ENCODE measurements around the gene SLIT2.
A peak's percentile ranks its signal among the peaks of the same experiment; 100 is the strongest.

Gene SLIT2, protein sequence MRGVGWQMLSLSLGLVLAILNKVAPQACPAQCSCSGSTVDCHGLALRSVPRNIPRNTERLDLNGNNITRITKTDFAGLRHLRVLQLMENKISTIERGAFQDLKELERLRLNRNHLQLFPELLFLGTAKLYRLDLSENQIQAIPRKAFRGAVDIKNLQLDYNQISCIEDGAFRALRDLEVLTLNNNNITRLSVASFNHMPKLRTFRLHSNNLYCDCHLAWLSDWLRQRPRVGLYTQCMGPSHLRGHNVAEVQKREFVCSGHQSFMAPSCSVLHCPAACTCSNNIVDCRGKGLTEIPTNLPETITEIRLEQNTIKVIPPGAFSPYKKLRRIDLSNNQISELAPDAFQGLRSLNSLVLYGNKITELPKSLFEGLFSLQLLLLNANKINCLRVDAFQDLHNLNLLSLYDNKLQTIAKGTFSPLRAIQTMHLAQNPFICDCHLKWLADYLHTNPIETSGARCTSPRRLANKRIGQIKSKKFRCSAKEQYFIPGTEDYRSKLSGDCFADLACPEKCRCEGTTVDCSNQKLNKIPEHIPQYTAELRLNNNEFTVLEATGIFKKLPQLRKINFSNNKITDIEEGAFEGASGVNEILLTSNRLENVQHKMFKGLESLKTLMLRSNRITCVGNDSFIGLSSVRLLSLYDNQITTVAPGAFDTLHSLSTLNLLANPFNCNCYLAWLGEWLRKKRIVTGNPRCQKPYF (N-terminal part only)

DNA sequence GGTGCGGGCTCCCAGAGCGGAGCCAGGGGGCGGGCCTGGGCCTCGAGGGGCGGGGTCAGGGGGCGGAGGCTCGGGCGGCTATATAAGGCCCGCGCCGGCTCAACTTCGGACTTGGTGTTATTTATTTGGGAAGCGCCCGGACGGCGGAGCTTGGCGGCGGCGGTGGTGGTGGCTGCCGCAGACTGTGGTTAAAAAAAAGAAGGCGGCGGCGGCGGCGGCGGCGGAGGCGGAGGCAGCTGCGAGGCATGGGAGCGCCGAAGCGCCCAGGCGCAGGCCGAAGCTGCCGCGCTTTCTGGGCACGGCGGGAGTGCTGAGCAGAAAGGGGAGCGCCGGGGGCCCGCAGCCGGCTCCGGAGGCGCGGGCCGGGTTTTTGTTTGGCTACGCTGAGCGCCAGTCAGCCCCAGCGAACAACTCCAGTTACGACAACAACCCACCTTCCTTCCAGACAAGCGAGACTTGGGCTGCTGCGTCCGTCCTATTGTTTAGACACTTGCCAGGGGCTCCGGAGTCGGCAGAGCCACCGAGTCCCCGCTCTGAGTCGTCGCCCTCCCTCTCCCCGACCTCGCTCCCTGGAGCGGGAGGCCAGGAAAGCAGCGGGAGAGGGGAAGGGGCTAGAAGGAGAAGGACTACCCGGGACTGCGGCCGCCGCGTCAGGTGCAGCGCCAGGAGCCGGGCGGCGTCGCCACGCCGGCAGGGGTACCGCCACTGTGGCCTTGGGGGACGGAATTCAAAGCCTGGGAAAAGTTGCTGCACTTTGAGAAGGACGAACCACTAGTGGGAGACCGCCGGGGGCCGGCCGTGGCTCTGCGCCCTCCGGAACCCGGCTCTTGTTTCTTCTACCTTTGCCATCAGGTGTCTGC is at the start of gene SLIT2:
TSS of gene SLIT2 (plus strand) at position 110 of the 860 bp plus-strand sequence. CDS start 1,911 bp downstream, outside the sequence.
- DNase-seq: peak in 1 of 2 donors; percentile 3

DNA sequence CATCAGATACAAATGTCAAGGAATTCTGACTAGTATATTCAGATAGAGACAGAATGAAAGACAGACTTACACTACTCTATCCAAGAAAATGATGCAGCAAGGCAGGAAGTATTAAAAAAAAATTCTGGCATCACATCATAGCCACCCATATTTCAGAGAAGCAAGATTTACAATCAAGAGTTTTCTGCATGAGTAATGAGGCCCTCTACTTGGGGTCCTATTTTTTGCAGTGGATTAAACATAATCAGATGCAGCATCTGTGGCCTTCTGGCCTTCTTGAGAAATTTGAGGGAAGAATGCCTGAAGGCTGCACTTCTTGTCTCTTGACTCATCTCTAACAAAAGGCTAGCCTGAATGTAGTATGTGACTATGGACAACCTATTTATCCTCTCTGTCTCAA is 48.2 kb upstream of the SLIT2 start:
- no peak for DNase-seq

DNA sequence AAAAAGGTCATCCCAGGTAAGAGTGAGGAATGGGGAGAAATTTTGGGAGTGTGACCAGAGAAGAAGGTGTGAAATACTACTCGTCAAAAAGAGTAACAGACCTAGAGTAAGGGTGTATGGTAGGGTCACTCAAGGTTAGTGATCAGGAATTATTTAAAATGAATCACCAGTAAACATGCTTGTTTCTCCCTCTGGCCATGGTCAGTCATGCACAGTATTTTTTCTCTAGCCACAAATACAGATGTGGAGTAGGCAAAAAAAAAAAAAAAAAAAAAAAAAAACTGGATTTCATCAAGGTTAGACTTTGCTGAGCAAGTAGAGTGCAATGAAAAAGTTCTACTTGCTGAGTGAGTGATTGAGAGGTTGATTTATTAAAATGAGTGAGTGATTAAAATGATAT is 34.2 kb upstream of the SLIT2 start:
- no peak for DNase-seq

DNA sequence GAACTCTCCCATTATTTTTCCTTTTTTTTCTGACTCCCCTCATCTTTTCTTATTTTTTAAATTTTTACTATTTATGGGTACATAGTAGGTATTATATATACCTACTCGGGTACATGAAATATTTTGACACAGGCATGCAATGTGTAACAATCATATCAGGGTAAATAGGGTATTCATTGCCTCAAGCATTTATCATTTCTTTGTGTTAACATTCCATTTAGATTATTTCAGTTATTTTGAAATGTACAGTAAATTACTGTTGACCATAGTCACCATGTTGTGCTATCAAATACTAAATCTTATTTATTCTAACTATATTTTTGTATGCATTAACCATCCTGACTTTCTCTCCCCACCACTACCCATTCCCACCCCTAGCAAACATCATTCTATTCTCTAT is 33.8 kb upstream of the SLIT2 start:
- DNase-seq: no peak

DNA sequence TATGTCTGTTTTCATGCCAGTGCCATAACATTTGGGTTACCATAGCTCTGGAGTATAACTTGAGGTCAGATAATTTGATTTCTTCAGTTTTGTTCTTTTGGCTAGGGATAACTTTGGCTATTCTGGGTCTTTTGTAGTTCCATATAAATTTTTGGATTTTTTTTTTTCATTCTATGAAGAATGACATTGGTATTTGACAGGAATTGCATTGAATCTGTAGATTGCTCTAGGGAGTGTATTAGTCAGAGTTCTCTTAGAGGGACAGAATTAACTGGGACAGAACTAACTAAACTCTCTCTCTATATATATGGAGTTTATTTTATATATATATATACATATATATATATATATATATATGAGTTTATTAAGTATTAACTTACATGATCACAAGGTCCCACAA is 32.2 kb upstream of the SLIT2 start:
- no peak for DNase-seq

DNA sequence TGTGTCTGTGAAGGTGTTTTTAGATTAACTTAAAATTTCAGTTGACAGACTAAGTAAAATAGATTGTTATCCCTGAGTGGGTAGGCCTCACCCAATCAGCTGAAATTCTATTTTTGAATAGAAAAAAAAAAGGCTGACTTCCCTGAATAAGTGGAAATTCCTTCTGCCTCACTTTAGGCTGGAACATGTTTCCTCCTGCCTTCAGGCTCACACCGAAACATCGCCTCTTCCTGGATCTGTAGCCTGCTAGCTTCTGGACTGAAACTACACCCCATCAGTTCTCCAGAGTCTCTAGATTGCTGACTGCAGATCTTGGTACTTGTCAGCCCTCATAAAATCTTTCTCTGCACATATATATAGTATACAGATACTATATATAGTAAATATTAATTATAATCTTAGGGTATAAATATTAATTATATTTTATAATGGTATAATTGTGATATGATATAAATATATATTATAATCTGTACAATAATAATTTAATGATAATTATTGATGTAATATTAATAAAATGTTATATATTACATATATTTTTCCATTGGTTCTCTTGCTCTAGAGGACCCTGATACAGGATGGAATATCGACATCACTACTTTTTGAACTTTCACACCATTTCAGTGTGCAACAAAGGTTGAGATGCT is 13.7 kb upstream of the SLIT2 start:
- no peak for DNase-seq

DNA sequence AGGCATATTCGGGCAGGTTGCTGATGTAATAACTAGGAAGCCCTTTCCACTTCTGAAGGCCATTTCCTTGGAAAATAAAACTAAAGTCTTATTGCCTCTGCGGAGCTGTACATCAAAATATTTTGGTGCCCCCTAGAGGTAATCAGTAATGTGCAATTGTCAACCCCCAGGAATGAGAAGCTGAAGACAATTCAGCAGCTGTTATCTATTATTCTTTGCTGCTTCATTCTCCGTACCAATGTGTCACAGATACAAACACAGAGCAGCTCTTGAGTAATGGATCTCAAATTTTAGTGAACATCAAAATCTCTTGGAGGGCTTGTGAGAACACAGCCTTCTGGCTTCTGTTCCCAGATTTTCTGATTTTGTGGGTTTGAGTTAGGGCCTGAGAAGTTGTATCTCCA is 3.5 kb upstream of the SLIT2 start:
- no peak for DNase-seq

DNA sequence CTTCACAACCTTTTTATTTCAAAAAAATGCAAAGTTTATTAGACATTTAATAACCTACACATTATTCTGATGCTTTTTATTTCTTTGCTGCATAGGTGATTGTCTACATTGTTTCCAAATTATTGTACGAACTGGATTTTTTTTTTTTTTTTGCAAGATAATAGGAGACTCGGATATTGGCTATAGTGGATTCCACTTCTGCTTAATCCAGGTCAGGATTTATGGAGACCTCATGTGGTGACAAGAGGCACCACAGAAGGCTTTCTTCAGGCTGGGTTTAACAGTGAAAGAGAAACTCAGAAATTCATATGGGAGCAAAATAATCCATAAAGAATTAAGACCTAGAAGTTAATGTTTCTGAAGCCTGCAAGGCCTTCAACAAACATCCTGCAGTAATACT is 2.4 kb upstream of the SLIT2 start:
- no peak for DNase-seq

DNA sequence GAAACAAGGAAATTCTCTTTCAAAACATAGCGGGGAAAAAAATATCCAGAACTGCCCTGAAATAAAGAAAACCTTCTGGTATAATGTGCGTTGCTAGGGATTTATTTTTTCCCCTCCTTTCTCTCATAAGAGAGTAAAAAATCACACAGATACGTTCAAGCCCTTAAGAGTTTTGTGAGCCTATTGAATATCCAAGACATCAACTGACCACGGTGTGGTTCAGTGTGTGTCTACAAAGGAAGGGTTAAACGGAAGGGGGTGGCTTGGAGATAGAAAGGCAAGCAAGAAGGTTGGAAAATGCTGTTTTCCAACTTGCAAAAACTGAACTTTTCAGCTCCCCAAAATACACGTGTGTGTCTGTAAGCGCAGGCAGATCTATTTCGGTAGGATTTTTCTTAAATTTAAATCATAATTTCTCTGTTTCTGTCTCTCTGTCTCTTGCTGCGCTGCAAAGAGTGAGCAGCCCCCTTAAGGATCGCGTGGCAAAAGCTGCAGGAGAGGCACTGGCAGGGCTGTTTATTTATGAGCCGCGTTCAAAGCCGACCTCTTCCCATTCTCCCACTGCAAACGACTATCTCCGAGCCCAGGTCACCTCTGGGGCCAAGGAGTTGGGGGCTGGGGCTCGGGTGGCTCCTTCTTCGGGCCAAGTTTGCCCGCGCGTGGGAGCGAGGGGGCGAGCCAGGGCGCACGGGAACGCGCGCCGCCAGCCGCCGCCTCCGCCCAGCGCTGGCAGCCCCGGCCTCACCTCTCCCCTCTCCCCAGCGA is 492 bp upstream of the SLIT2 start:
- DNase-seq: no peak

DNA sequence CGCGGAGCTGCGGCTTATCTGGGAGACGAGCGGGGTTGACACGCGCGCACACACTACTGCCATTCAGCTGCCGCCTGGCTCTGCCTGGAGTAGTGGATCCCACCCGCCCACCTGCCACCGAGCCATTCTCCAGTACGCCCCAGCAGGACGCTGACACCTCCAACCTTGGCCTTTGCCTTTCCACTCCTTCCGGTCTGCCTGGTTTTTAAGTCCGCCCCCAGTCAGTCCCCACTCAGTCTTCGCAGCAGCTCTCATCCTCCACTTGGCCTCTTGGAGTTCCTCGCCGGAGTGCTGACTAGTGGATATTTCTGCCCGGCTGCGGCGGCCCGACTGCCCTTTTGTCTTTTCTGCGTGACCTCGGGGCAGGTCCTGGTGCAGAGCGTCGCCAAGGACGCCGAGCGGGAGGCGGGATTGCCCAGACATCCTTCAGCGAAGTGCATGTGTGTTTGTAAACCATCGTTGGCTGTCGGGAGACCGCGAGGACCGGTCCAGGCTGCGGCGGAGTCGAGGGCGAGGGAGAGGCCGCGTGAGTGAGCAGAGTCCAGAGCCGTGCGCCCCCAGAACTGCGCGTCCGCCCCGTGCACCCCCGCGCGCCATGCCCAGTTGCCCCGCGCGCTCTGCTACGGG is 1.1 kb downstream of the SLIT2 start:
- DNase-seq: no peak

DNA sequence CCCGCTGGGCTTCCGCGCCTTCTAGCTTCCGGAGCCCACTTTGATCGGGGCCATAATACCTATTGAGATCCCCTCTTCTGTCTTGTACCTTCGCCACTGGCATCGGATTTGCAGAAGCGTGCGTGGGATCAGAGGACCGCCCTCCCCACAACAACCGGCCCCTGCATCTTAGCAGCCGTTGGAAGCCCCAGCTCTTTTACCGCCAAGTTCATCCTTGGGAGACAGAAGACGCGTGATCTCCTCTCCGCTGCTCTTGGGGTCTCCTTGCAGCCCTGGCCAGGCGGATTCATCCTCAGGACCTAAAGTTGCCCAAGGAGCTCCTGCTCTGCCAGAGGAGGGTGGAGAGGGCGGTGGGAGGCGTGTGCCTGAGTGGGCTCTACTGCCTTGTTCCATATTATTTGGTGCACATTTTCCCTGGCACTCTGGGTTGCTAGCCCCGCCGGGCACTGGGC is 1.6 kb downstream of the SLIT2 start:
- no peak for DNase-seq

DNA sequence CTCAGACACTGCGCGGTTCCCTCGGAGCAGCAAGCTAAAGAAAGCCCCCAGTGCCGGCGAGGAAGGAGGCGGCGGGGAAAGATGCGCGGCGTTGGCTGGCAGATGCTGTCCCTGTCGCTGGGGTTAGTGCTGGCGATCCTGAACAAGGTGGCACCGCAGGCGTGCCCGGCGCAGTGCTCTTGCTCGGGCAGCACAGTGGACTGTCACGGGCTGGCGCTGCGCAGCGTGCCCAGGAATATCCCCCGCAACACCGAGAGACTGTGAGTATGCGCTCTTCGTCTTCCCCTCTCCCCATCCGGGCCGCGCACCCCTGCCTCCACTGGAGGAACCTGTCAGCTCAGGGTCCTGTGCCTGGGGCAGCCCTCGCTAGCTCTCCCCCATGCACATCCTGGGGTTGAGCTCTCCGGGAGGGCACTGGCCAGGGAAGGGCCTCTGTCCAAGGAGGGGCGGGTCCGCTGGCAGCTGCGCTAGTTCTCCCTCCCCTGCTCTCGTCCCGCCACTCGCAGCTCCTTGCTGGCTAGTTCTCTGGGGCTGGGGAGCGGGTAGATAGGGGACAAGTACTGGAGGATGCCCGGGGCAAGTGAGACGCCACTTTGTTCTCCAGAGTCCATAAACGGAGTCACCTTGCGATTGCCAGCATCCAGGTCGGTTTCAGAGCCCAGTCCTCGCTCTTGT is 2.2 kb downstream of the SLIT2 start:
- DNase-seq: no peak

DNA sequence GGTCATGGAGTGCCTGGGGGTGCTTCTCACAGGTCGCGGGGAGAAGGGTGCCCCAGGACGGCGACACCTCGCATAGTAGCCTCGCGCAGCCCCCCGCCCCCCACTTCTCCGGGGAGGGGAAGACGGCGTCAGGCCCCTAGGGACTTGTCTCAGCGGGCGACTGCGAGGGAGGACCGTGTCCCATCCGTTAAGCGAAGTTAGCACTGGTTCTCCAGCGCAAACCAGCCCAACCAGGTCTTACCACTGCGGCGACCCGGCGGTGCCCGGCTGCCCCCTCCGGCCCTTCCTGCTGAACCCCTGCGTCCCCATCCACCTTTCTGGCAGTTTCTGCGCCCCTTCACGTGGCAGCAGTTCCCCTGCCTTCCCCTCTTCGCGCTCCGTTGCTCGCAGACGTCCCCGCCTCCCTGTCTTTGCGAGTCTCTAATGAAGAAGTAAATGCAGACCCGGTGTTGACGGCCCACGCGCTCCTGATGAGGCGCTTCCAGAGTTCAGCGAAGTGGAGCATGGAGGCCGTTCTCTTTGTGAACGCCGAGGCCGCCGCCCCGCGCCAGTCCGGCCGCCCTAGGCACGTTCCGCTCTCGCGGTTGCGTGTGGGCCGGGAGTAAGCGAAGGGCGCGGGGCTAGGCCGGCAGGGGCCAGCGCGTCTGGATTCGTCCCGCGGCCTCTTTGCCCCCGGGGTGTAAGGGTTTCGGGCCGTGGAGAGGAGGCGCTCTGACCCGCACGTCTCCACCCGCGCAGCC is 3.0 kb downstream of the SLIT2 start:
- DNase-seq: no peak

DNA sequence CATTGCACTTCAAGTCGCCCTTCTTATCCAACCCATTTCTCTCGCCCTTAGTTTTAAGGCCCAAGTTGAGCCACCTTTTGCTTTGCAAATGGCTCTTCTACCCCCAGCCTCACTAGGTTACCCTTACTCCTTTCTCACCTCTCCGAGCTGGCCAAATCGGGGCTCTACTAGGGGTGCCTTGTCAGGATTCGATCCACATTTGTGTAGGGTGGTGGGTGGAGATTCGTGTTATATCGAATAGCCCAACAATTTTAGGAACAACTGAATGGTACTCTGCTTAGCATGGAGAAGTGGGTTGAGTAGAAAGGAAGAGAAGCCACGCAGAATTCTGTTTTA is 3.5 kb downstream of the SLIT2 start:
- no peak for DNase-seq

DNA sequence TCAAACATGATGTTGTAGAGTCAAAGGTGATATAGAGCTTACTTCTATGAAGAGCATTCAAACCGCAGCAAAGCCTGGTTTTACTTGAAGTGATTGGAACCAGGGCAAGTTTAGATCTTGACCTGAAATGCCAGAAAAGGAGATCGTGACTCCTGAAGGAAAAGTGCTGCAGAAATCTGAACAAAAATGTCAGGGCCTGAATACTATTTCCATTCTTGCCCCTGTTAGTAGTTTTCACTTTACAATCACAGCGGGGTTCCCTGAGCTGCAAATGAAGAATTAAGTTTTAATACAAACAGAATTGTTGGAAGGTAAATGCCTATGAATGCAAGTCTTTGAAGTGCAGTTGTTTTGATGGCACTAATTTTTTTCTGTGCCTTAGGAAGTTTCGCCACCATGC is 4.1 kb downstream of the SLIT2 start:
- no peak for DNase-seq

DNA sequence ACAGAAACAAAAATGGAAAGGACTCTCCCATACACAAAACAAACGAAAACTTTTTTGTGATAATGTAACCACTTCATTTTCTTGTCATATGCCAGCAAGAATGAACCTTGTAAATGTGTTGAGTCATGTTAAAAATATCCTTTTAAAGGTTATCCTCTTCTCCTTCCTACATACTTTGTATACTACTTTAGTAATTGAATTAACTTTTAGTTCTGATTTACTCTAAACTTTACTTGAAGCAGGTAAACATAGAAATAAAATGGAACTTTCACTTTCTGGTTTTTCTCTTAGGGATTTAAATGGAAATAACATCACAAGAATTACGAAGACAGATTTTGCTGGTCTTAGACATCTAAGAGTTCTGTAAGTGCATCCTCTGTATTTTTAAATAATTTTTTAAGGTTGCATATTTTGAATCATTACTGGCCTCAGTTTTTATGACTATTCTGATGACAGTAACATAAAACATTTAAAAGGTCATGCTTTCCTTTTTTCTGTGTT is 4.7 kb downstream of the SLIT2 start:
- no peak for DNase-seq

DNA sequence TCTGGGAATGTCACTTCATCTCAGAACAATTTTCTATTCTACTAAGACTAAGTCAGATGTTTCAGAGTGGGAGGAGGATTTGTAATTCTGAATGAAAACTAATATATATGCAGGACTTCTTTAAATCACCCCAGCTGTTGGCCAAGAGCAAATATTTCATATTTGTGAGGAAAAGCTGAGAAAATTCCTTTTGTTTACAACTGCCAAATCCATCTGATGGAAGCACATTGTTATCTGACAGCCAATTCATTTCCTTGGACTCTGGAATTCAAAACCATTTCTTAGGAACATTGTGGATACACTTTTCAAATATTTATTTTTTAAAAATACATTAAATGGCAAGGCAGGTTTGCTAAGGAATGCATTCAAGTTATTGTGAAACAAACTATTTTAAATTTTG is 8.0 kb downstream of the SLIT2 start:
- DNase-seq: no peak

DNA sequence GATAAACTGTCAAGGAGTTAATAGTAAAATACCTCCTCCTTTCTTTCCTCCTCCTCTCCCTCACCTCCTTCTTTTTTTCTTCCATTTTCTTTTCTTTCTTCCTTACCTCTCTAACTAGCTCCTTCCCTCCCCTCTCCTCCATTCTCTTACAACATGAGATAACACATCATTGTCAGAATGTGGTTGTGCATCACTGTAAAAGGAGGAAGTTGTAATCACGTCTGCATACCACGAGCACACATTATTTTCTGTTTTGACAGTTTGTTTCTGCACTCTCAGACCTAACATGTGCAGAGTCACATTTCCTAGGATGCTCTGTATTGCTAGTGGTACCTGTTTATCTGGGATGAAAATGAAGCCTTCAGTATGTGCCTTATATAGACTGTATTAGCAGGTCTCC is 9.1 kb downstream of the SLIT2 start:
- no peak for DNase-seq

DNA sequence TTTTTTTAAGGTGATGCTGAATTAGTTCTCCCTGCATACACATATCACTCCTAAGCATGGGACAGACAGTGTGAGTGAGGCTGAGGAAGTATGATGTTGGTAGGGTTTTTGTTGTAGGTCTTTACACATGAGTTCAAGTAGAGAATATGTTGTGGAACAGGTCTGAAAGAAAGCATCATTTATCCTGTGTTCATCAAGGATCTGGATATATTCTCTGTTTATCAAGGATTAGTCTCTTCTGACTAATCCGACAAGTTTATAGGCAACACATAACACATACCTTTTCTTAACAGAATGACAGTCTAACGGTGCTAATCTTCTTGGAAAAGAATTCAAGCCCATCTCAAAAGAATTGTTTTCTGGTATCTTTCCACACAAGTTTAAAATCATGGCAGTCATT is 10.5 kb downstream of the SLIT2 start:
- no peak for DNase-seq

DNA sequence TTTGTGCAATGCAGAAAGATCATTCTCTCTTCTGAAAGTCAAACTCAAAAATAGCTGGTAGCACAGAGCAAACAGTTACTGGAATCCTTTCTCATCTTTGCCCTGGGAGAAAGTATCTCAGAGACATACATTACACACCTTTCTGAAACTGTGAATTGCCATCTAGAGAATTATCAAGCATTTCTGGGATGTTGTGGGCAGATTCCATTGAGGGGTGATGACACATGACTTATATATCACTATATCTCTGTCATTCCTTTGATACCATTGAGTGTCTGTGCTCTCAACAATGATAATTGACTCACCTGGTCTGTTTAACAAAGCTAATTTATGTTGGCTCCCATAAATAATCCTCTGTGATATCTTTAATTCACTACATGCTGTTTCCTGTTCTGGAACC is 13.0 kb downstream of the SLIT2 start:
- no peak for DNase-seq
